H9 (cell line): ENCODE measurements around the gene MS4A10. TPM values are rescaled to one million over a fixed set of nuclear protein-coding genes. Genes with fewer than 3 reads are reported as not detected.

Experiments
- DNase-seq: peaks from one replicate; pipeline ENCODE4 v3.0.0-alpha.2; 2017
- H2AFZ ChIP-seq: one replicate; pipeline ENCODE4 v1.6.1; 2013; ENCODE audit warnings: mild to moderate bottlenecking, low read length, control low read depth, moderate library complexity
- H2AK5ac ChIP-seq: 2 replicates; pipeline ENCODE4 v1.6.1; 2013; ENCODE audit warnings: low read length, control low read depth, mixed read lengths; ENCODE audit not compliant: insufficient read length
- H2BK120ac ChIP-seq: one replicate; pipeline ENCODE4 v1.6.1; 2013; ENCODE audit warnings: low read depth, mild to moderate bottlenecking, low read length, control low read depth, inconsistent platforms; ENCODE audit not compliant: poor library complexity, severe bottlenecking
- H2BK12ac ChIP-seq: 2 replicates; pipeline ENCODE4 v1.6.1; 2013; ENCODE audit warnings: low read length, control low read depth, mixed read lengths, low read depth; ENCODE audit not compliant: insufficient read length
- H2BK15ac ChIP-seq: 2 replicates; pipeline ENCODE4 v1.6.1; 2013; ENCODE audit warnings: low read depth, low read length, control low read depth
- H2BK20ac ChIP-seq: one replicate; pipeline ENCODE4 v1.6.1; 2013; ENCODE audit warnings: low read depth, mild to moderate bottlenecking, low read length, control low read depth, inconsistent platforms; ENCODE audit not compliant: poor library complexity, severe bottlenecking
- H2BK5ac ChIP-seq: 2 replicates; pipeline ENCODE4 v1.6.1; 2013; ENCODE audit warnings: low read length, control low read depth, mixed read lengths; ENCODE audit not compliant: insufficient read length
- H3K14ac ChIP-seq: 2 replicates; pipeline ENCODE4 v1.6.1; 2013; ENCODE audit warnings: low read length, control low read depth; ENCODE audit not compliant: insufficient read depth
- H3K18ac ChIP-seq: 2 replicates; pipeline ENCODE4 v1.6.1; 2013; ENCODE audit warnings: low read depth, mild to moderate bottlenecking, mixed read lengths, low read length, control low read depth; ENCODE audit not compliant: insufficient read length
- H3K23ac ChIP-seq: 2 replicates; pipeline ENCODE4 v1.6.1; 2013; ENCODE audit warnings: low read length, control low read depth, mixed read lengths, low read depth; ENCODE audit not compliant: insufficient read length
- H3K23me2 ChIP-seq: 2 replicates; pipeline ENCODE4 v1.6.1; 2013; ENCODE audit warnings: low read depth, mild to moderate bottlenecking, mixed read lengths, low read length, control low read depth; ENCODE audit not compliant: insufficient read length, poor library complexity, severe bottlenecking
- H3K27ac ChIP-seq: 2 replicates; pipeline ENCODE4 v1.5.1; 2013; ENCODE audit warnings: low read length, control low read depth, mixed read lengths, low read depth; ENCODE audit not compliant: insufficient read length
- H3K27me3 ChIP-seq: 2 replicates; pipeline ENCODE4 v1.6.1; 2013; ENCODE audit warnings: low read length, control low read depth, inconsistent platforms; ENCODE audit not compliant: insufficient read depth
- H3K4ac ChIP-seq: 2 replicates; pipeline ENCODE4 v1.6.1; 2013; ENCODE audit warnings: low read depth, mild to moderate bottlenecking, control low read depth, inconsistent platforms, low read length, moderate library complexity
- H3K4me1 ChIP-seq: 2 replicates; pipeline ENCODE4 v1.6.1; 2013; ENCODE audit warnings: low read length, control low read depth, inconsistent platforms; ENCODE audit not compliant: insufficient read depth
- H3K4me2 ChIP-seq: 2 replicates; pipeline ENCODE4 v1.6.1; 2013; ENCODE audit warnings: low read length, control low read depth, mixed read lengths; ENCODE audit not compliant: insufficient read length, insufficient read depth
- H3K56ac ChIP-seq: 2 replicates; pipeline ENCODE4 v1.6.1; 2013; ENCODE audit warnings: low read depth, mild to moderate bottlenecking, mixed read lengths, low read length, control low read depth; ENCODE audit not compliant: insufficient read length
- H3K79me1 ChIP-seq: 2 replicates; pipeline ENCODE4 v1.6.1; 2013; ENCODE audit warnings: low read depth, mild to moderate bottlenecking, moderate library complexity, low read length, control low read depth, inconsistent platforms; ENCODE audit not compliant: insufficient read depth, poor library complexity, severe bottlenecking
- H3K79me2 ChIP-seq: 2 replicates; pipeline ENCODE4 v1.6.1; 2013; ENCODE audit warnings: low read length, control low read depth, inconsistent platforms; ENCODE audit not compliant: insufficient read depth
- H3K9ac ChIP-seq: 2 replicates; pipeline ENCODE4 v1.6.1; 2013; ENCODE audit warnings: low read length, control low read depth, mixed read lengths; ENCODE audit not compliant: insufficient read length; ENCODE audit errors: extremely low read depth
- H3K9me3 ChIP-seq: one replicate; pipeline ENCODE4 v1.6.1; 2013; ENCODE audit warnings: low read depth, low read length, inconsistent platforms; ENCODE audit not compliant: control insufficient read depth
- H3T11ph ChIP-seq: one replicate; pipeline ENCODE4 v1.6.1; 2013; ENCODE audit warnings: mild to moderate bottlenecking, low read length, control low read depth, inconsistent platforms
- H4K20me1 ChIP-seq: one replicate; pipeline ENCODE4 v1.6.1; 2013; ENCODE audit not compliant: control insufficient read depth, insufficient read length, insufficient read depth
- H4K5ac ChIP-seq: 2 replicates; pipeline ENCODE4 v1.6.1; 2013; ENCODE audit warnings: low read depth, mild to moderate bottlenecking, mixed read lengths, low read length, control low read depth; ENCODE audit not compliant: insufficient read length
- H4K8ac ChIP-seq: replicated peaks from 2 replicates; pipeline ENCODE4 v1.6.1; 2013; ENCODE audit warnings: low read length, control low read depth, mixed read lengths, low read depth; ENCODE audit not compliant: insufficient read length
- H4K91ac ChIP-seq: 2 replicates; pipeline ENCODE4 v1.6.1; 2013; ENCODE audit warnings: low read depth, mild to moderate bottlenecking, moderate library complexity, mixed read lengths, low read length, control low read depth; ENCODE audit not compliant: insufficient read length
- H3K27ac Mint-ChIP-seq, 3 experiments: 2 replicates in 2 of 3; 3 replicates in 1 of 3; pipeline ENCODE4 v1.8.0; 2020 to 2021; ENCODE audit warnings: mixed read lengths in 3 of 3, mild to moderate bottlenecking in 1 of 3, moderate library complexity in 1 of 3
- H3K27me3 Mint-ChIP-seq: 2 replicates; pipeline ENCODE4 v1.8.0; 2021; ENCODE audit warnings: low read depth, mild to moderate bottlenecking, moderate library complexity, mixed read lengths
- H3K36me3 Mint-ChIP-seq, 3 experiments: 2 replicates in 2 of 3; 3 replicates in 1 of 3; pipeline ENCODE4 v1.8.0; 2020 to 2021; ENCODE audit warnings: low read depth in 3 of 3, mixed read lengths in 3 of 3; ENCODE audit not compliant: insufficient read depth in 1 of 3
- H3K4me1 Mint-ChIP-seq, 2 experiments: 2 replicates each; pipeline ENCODE4 v1.8.0; 2020; ENCODE audit warnings: mixed read lengths in 2 of 2
- H3K4me3 Mint-ChIP-seq, 2 experiments: 2 replicates in 1 of 2; 3 replicates in 1 of 2; pipeline ENCODE4 v1.8.0; 2020 to 2021; ENCODE audit warnings: mild to moderate bottlenecking in 2 of 2, mixed read lengths in 2 of 2, moderate library complexity in 1 of 2
- H3K9me3 Mint-ChIP-seq, 2 experiments: 2 replicates in 1 of 2; 3 replicates in 1 of 2; pipeline ENCODE4 v1.8.0; 2020; ENCODE audit warnings: mild to moderate bottlenecking in 2 of 2, mixed read lengths in 2 of 2, moderate library complexity in 1 of 2
- CTCF ChIP-seq: fragments of 200-600 bp; sonication (generic); conservative IDR thresholded peaks from 3 replicates; pipeline ENCODE4 v1.8.0; 2021; ENCODE audit warnings: antibody characterized with exemption, mild to moderate bottlenecking
- WGBS: extraction: QIAGEN DNeasy Blood & Tissue Kit; methylation state at CpG from one replicate; pipeline ENCODE4 v1.1.7; 2013; ENCODE audit warnings: missing lambda C conversion rate, low lambda C conversion rate, mixed read lengths; ENCODE audit not compliant: insufficient read length; ENCODE audit errors: extremely low coverage; 5-methylcytosine and 5-hydroxymethylcytosine counted together
- total RNA-seq: library from RNA; stranded (reverse); gene quantifications from 2 replicates; pipeline ENCODE4 v1.2.1, GENCODE V29; 2021

The MS4A10 gene
- total RNA-seq, 1 experiment from 2014 or later, result not detected

DNA sequence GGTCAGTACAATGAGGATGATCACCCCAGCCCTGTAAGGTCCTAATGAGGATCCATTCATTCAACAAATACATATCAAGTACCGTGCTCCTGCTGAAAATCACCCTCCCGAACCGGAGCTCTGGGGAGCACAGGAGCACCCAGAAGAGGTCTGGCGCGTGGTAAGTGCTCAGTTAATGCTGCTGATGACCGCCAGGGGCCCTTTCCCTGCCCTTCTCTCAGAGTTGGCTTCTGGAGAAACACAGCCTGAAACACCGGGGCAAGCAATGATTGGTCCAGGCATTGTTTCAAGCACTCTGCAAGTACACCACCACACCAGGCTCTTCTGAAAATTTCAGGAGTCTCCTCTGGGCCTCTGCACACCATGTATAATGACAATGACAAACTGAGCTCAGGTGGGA is 53.0 kb downstream of the MS4A10 start:
- Histone ChIP-seq H2BK12ac (no peak overlapping the region), H3K4me2 (no peak overlapping the region), H2BK20ac (no peak overlapping the region), H3K23me2 (peaks cover 10% of the 10 kb centered on the region), H3K56ac (no peak overlapping the region), H4K8ac (no peak overlapping the region), H3K27ac (no peak overlapping the region), H3K4ac (no peak overlapping the region), H3K4me1 (peaks cover 4% of the 10 kb centered on the region; the same call in 1 of the 2 replicates), H3K9me3 (no peaks in the 10 kb centered on the region), H2AFZ (no peak overlapping the region), H3K79me2 (peaks cover 5% of the 10 kb centered on the region; the same call in 1 of the 2 replicates), H3K14ac (no peak overlapping the region), H2BK15ac (no peak overlapping the region), H2BK5ac (no peak overlapping the region), H3K9ac (no peak overlapping the region), H2AK5ac (no peak overlapping the region), H3K23ac (no peak overlapping the region), H4K20me1 (no peaks in the 10 kb centered on the region), H3K79me1 (no peaks in the 10 kb centered on the region), H4K5ac (no peak overlapping the region), H2BK120ac (no peak overlapping the region), H3K27me3 (no peaks in the 10 kb centered on the region), H4K91ac (no peak overlapping the region), H3T11ph (no peak overlapping the region), H3K18ac (no peak overlapping the region)
- no CpG with 5 or more reads among the region's 7 CpGs for WGBS
- Mint-ChIP-seq H3K36me3 (no peaks in the 10 kb centered on the region), H3K4me3 (no peak overlapping the region), H3K27ac (peak overlapping the region in 1 of 3 experiments; percentile 52; a peak in 1 of 7 replicates), H3K4me1 (peaks cover 11 to 19% of the 10 kb centered on the region in 2 experiments), H3K9me3 (no peaks in the 10 kb centered on the region; a peak in 2 of 5 replicates), H3K27me3 (peaks cover 16% of the 10 kb centered on the region)
- TF ChIP-seq CTCF, result peak; percentile 69
- DNase-seq, result peak; percentile 72
